Prostate gland (tissue), 2 donors: ENCODE results near the gene PNLIP. TPM values are rescaled to one million over a fixed set of nuclear protein-coding genes. Genes with fewer than 3 reads are reported as not detected.

Source experiments
- DNase-seq: peaks from one replicate; pipeline ENCODE4 v3.0.0-alpha.2; 2019; ENCODE audit warnings: low spot score
- H3K27ac ChIP-seq, 2 donors: fragments of 200-600 bp; sonication (generic); 2 replicates each; pipeline ENCODE4 v1.5.1; 2017 to 2019
- H3K27me3 ChIP-seq: fragments of 200-600 bp; sonication (generic); replicated peaks from 2 replicates; pipeline ENCODE4 v1.5.1; 2019; ENCODE audit not compliant: insufficient read depth
- H3K36me3 ChIP-seq, 2 donors: fragments of 200-600 bp; sonication (generic); 1 replicate in 1 of 2; 2 replicates in 1 of 2; pipeline versions ENCODE4 v1.5.1 to v1.8.1; 2017 to 2019
- H3K4me1 ChIP-seq: fragments of 200-600 bp; sonication (generic); replicated peaks from 2 replicates; pipeline ENCODE4 v1.5.1; 2019
- H3K4me3 ChIP-seq, 2 donors: fragments of 200-600 bp; sonication (generic); 2 replicates each; pipeline ENCODE4 v1.5.1; 2017 to 2019
- H3K9me3 ChIP-seq: fragments of 200-600 bp; sonication (generic); 2 replicates; pipeline ENCODE4 v1.5.1; 2017
- POLR2A ChIP-seq: fragments of 450-650 bp; IDR thresholded peaks from one replicate; pipeline ENCODE4 v1.6.1; 2016; ENCODE audit warnings: antibody characterized with exemption, mild to moderate bottlenecking
- POLR2AphosphoS5 ChIP-seq: sonication (generic); formaldehyde crosslinking; IDR thresholded peaks from one replicate; pipeline ENCODE4 v1.6.1; 2017; ENCODE audit warnings: antibody characterized with exemption
- WGBS: methylation state at CpG from one replicate; pipeline ENCODE4 v1.1.5; 2018; 5-methylcytosine and 5-hydroxymethylcytosine counted together
- intact Hi-C: fragments of 100-400 bp; cut with DNase I; formaldehyde crosslinking; loops from one replicate; pipeline ENCODE4 v1.14.2; 2022
- total RNA-seq, 2 donors: library from RNA; depleted of rRNA; stranded (reverse); fragments of >200 nt; gene quantifications; one replicate each; pipeline ENCODE4 v1.1.0, GENCODE V29; 2016
- TF ChIP-seq, protein P1 (sequence below), 4 experiments: fragments of 200-600 bp in 2 of 4; fragments of 450-650 bp in 2 of 4; sonication (generic) in 2 of 4; IDR thresholded peaks; 1 replicate in 3 of 4; 2 replicates in 1 of 4; pipeline ENCODE4 v1.5.1; 2016 to 2019; ENCODE audit warnings: antibody characterized with exemption in 4 of 4, mild to moderate bottlenecking in 2 of 4, moderate library complexity in 2 of 4

Gene PNLIP
- not detected for total RNA-seq

GRCh38 chr10:116545756-116546155 is at the start of gene PNLIP:
PNLIP (plus strand) TSS chr10:116545931; CDS start chr10:116546093, 162 bp downstream.
- Histone ChIP-seq H3K27me3 (no peaks in the 10 kb centered on the region), H3K27ac (no peak within 1 kb of the TSS), H3K4me3 (no peak within 1 kb of the TSS), H3K36me3 (no peaks in the 10 kb centered on the region), H3K9me3 (no peaks in the 10 kb centered on the region), H3K4me1 (no peaks in the 10 kb centered on the region)
- intact Hi-C loops, result no loop called here
- no peak for DNase-seq
- TF ChIP-seq POLR2AphosphoS5 (no peak), POLR2A (no peak)
- TF ChIP-seq, protein P1, sequence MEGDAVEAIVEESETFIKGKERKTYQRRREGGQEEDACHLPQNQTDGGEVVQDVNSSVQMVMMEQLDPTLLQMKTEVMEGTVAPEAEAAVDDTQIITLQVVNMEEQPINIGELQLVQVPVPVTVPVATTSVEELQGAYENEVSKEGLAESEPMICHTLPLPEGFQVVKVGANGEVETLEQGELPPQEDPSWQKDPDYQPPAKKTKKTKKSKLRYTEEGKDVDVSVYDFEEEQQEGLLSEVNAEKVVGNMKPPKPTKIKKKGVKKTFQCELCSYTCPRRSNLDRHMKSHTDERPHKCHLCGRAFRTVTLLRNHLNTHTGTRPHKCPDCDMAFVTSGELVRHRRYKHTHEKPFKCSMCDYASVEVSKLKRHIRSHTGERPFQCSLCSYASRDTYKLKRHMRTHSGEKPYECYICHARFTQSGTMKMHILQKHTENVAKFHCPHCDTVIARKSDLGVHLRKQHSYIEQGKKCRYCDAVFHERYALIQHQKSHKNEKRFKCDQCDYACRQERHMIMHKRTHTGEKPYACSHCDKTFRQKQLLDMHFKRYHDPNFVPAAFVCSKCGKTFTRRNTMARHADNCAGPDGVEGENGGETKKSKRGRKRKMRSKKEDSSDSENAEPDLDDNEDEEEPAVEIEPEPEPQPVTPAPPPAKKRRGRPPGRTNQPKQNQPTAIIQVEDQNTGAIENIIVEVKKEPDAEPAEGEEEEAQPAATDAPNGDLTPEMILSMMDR (IDR thresholded peaks at IDR 0.05), result no peak
- WGBS, result 77% methylated on average over 8 of the region's 8 CpGs

DNA sequence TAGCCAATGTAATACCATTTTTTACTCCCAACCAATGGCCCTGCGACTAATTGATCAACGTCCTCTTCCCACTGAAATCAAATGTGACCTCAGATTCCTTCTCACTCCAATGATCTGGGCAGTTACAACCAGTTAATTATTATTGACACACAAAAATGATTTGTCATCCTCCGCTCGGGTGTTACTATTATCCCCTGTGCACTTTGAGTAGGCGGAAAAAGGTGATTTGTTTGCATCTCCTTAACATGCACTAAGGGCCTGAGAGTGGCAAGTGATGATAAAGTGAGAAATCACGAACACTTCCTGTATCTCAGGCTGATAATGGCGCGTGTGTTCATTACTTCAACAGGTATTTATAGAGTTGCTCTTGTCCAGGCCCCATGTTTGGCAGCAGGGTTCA is 40.9 kb upstream of the PNLIP start:
- no peaks in the 10 kb centered on the region for H3K27me3 ChIP-seq
- H3K4me3 ChIP-seq, result no peak overlapping the region
- 73% methylated on average over 8 of the region's 8 CpGs for WGBS
- intact Hi-C loops, result no loop called here
- no peak overlapping the region for H3K27ac ChIP-seq
- no peaks in the 10 kb centered on the region for H3K4me1 ChIP-seq
- no peak for DNase-seq
- no peaks in the 10 kb centered on the region for H3K9me3 ChIP-seq
- H3K36me3 ChIP-seq, result no peaks in the 10 kb centered on the region
- TF ChIP-seq POLR2A (no peak), POLR2AphosphoS5 (no peak)
- TF ChIP-seq, protein P1 (IDR thresholded peaks at IDR 0.05), result no peak

DNA sequence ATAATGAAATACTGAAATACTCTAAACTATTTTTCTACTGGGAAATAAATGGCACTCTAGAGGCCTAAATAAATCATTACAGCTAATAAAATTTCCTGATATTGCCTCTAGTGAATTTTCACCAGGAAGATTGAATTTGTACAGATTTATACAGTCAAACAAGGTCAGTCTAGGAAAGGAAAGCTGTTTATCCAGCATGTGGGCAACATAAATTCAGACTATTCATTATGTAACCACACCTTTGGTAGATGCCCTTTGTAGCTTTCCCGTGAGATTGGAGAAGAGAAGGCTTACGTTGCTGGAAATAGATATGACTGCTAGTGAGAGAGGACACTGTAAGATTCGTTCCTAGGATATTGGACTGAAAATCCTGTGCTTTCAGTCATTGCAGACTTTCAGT is 35.2 kb upstream of the PNLIP start:
- TF ChIP-seq, protein P1 (IDR thresholded peaks at IDR 0.05), result no peak
- TF ChIP-seq POLR2AphosphoS5, result no peak

GRCh38 chr10:116511365-116511764 is 34.4 kb upstream of the PNLIP start:
- 61% methylated on average over 3 of the region's 3 CpGs for WGBS
- Histone ChIP-seq H3K27me3 (no peaks in the 10 kb centered on the region), H3K4me3 (no peak overlapping the region), H3K36me3 (no peaks in the 10 kb centered on the region), H3K4me1 (no peaks in the 10 kb centered on the region), H3K27ac (no peak overlapping the region), H3K9me3 (no peaks in the 10 kb centered on the region)
- DNase-seq, result no peak
- intact Hi-C loops, result no loop called here
- TF ChIP-seq POLR2AphosphoS5, result no peak
- TF ChIP-seq, protein P1 (IDR thresholded peaks at IDR 0.05), result no peak
- no peak for TF ChIP-seq POLR2A

More for the DNA sequence above, 35.2 kb upstream of the PNLIP start:
- H3K27me3 ChIP-seq, result no peaks in the 10 kb centered on the region
- DNase-seq, result no peak
- no peaks in the 10 kb centered on the region for H3K4me1 ChIP-seq
- H3K36me3 ChIP-seq, result no peaks in the 10 kb centered on the region
- intact Hi-C loops, result no loop called here
- no peak overlapping the region for H3K27ac ChIP-seq
- H3K4me3 ChIP-seq, result no peak overlapping the region
- WGBS, result 65% methylated on average over 3 of the region's 3 CpGs
- no peaks in the 10 kb centered on the region for H3K9me3 ChIP-seq

GRCh38 chr10:116521424-116522290 is 24.1 kb upstream of the PNLIP start:
- WGBS, result 33% methylated on average over 10 of the region's 10 CpGs
- no peak overlapping the region for H3K4me3 ChIP-seq
- no peaks in the 10 kb centered on the region for H3K27me3 ChIP-seq
- DNase-seq, result no peak
- TF ChIP-seq, protein P1 (IDR thresholded peaks at IDR 0.05), result peak; percentile 43 to 55 (median 50)
- TF ChIP-seq POLR2AphosphoS5 (no peak), POLR2A (no peak)
- intact Hi-C loops, result no loop called here
- H3K9me3 ChIP-seq, result no peaks in the 10 kb centered on the region
- no peaks in the 10 kb centered on the region for H3K4me1 ChIP-seq
- H3K36me3 ChIP-seq, result no peaks in the 10 kb centered on the region
- H3K27ac ChIP-seq, result no peak overlapping the region
